CMK (cell line): ENCODE measurements around the gene CPLX1.
"Not testable (repeated sequence)": the region's sequence is repeated elsewhere in the genome, so short reads cannot be mapped to it uniquely, and the experiment has no call there.

Experiments used
- DNase-seq: peaks from one replicate; pipeline ENCODE4 v3.0.0-alpha.2; 2010; ENCODE audit warnings: low read depth

Gene CPLX1

DNA sequence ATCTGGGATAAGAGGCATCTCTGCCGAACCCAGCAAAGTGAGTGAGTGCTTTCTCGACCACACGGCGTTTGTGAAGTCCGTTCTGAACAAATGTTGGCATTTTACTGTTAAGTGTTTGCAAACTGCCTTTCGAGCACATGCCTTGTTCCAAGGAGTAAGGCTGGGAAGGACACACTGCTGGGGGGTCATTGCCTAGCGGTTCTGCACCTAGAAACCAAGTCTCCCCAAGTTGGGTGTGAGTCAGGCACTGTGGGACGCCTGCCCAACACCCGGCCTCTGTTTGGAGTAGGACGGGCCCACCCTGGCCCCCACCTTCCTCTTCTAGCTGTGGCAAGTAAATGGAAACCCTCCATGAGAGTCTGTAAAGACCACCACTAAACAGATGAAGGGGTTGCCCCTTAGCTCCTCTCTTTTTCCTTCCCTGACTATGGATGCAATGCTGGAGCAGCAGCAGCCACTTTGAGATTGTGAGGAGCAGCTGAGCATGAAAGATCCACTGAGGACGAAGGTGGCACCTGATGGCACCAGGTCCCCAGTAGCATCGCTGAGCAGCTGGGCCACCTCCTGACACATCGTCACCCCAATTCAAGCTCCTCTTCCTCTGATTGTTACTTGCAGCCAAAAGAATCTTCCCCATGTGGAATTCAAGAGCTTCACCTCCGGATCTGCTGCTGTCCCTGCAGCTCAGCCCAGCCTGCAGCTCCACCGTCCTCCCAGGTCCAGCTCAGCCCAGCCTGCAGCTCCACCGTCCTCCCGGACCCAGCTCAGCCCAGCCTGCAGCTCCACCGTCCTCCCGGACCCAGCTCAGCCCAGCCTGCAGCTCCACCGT lies 6.3 kb downstream of the CPLX1 start:
- no peak for DNase-seq

DNA sequence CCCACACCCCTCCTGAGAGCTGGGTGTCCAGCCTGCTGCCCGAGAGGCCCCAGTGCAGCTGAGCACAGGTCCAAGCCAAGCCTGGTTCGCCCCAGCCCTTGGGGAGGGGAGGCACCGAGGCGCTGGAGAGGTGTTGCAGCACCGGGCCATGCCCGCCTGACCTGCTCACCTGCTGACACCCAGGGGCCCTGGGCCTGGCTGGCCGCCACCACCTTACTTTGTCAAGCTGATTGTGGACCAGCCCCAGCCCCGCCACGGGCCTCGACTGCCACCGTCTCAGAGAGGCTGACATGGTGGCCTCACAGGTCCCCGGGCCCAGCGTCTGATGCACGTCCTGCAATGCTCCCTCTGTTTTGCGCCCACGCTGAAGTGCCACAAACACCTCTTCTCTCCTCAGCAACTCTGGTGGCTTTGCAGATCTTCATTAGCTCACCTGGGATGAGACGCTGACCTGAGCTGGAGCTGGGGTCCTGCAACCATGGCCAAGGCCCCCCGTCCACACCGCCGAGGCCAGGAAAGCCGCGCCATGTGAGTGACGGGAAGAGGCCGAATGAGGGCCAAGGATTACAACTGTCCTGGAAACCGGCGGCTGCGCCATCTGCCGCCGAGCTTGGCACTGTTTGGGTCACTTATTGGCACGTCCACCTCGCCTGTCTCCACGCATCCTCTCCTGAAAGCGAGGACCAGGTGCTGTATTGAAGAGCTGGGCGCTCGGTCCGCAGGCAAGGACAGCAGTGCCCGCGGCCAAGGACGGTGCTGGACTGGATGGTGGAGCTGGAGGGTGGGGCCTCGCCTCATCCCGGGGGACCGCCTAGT lies 7.6 kb downstream of the CPLX1 start:
- no peak for DNase-seq

DNA sequence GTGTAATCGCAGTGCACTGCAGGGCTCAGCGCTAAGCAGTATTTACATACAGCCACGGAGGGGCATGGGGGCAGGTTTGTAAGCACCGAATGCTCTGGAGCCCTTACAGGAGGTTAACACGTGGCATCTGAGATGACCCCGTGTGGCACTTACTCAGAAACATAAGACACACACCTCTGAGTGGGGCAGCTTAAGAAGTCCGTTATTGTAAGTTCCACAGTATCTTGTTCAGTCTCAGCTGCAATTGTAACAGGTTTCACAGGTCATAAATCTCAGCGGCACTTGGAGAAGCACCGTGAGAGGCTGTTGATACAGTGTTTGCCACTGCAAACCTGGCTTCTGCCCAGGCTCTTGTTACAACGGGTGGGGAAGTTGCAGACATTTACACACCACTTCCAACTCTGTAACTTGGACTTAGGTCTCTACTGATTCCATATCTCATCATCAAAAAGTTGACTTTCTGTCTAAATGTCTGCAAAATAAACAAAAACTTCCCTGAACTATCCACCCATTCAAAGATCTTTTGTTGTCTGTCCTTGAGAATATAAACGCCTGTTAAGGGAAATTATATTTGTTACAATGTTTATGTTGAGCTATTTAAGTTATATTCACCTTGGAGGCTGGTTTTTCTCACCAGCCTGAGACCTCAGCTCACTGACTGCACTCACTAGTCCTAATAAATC lies 10.3 kb downstream of the CPLX1 start:
- DNase-seq: no peak

DNA sequence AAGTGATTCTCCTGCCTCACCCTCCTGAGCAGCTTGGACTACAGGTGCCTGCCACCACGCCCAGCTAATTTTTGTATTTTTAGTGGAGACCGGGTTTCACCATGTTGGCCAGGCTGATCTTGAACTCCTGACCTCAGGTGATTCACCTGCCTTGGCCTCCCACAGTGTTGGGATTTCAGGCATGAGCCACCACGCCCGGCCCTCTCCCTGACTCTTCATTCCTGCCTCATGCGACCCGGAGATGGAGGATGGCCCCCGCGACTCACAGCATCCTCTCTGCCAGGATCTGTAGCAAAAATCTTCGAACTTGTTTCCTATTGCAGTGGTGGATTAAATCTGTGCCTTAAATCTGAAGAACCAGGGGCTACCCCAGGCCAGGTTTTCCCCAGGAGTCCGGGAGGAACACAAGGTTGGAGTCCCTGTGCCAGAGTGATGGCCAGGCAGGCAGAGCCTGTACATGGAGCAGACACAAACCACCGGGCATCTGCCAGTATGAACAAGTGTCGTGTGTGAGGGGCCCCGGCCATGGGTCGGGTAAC lies 11.5 kb downstream of the CPLX1 start:
- DNase-seq: no peak

DNA sequence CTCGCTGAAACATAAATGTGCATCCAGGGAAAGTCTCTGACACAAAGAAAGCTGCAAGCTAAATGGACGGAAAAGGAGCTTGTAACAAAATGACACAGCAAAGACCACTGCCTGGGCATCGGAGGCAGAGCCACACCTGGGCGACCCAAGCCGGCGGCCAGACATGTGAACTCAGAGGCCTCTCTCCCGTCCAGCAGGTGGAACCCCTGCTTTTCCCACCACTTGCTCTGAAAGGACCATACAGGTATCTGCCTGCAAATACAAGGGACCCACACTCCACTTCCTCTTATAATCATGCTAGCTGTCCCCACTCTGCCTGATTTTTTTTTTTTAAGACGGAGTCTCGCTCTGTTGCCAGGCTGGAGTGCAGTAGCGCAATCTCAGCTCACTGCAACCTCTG lies 12.0 kb downstream of the CPLX1 start:
- DNase-seq: no peak

DNA sequence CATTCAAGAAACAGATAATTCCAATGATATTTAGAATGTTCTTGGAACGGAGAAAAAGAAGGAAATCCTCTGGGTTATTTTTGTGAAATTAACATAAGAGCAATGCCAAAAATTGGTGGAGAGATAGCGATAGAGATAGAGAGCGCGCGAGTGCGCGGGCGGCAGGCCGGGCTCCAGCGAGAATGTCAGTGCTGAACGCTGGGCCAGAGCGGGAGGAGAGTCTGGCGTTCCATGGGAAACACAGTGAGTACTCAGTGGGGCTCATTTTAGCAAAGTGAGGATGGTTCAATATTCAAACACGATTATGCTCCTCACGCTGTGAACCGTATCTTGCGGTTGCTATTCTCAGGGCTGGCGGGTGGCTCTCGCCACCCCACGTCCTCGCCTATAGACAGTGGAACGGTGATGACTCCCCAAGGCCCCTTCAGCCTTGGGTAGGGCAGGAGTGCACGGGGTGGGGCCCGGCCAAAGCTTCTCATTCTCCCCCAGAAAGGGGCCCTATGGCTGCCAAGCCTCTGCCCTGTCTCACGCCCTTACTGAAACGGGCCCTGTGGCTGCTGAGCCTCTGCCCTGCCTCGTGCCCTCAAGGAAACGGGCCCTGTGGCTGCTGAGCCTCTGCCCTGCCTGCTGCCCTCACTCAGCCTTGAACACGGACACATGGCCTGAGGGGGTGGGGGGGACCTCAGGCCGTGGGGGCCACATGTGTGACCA lies 16.9 kb downstream of the CPLX1 start:
- DNase-seq: no peak

DNA sequence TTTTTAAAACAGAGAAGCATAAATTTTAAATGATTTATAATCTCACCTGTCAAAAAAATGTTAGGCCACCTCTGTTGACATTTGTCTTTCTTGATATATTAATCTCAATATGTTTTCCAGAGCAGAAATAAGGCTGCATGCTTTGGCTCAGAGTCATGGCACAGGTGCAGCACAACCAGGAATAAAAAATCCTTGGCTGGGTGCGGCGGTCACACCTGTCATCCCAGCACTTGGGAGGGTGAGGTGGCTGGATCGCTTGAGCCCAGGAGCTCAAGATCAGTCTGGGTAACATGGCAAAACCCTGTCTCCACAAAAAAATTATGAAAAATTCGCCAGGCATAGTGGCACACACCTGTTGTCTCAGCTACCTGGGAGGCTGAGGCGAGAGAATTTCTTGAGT lies 18.1 kb downstream of the CPLX1 start:
- DNase-seq: no peak

DNA sequence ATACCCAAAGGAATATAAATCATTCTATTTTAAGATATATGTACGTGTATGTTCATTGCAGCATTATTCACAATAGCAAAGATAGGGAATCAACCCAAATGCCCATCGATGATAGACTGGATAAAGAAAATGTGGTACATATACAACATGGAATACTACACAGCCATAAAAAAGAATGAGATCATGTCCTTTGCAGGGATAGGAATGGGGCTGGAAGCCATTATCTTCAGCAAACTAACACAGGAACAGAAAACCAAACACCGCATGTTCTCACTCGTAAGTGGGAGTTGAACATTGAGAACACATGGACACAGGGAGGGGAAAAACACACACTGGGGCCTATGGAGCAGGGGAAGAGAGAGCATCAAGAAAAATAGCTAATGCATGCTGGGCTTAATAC lies 18.9 kb downstream of the CPLX1 start:
- not testable (repeated sequence) for DNase-seq

DNA sequence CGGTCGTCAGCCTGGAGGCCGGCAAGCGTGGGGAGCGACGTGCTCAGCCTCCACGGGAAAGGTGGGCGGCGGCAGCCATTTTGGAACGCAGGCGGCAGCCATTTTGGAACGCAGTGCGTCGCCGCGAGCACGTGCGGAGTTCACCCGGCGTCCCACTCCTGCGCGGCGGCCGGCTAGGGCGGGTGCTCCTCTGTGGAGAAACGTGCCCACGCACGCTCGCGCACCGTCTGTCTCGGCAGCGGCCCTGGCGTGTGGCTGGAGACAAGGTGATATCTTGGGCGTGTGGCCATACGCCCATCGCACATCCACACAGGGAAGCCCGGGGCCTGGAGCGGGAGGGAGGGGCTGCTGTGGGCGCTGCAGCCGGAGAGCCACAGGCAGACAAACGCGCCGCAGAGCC lies 21.1 kb downstream of the CPLX1 start:
- DNase-seq: no peak

DNA sequence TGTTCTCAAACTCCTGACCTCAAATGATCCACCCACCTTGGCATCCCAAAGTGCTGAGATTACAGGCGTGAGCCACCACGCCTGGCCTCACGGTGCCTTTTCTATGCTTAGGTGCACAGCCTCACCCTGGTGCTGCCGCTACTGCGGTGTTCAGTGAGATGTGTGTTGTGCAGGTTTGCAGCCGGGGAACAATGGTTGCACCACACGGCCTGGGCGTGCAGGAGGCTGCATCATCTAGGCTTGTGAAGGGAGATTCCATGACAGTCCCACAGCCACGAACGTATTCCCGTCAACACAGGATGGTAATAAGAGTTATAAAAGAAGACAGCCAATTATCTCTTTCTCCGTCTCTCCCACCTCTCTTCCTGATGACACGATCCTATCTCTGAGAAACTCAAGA lies 22.0 kb downstream of the CPLX1 start:
- no peak for DNase-seq

DNA sequence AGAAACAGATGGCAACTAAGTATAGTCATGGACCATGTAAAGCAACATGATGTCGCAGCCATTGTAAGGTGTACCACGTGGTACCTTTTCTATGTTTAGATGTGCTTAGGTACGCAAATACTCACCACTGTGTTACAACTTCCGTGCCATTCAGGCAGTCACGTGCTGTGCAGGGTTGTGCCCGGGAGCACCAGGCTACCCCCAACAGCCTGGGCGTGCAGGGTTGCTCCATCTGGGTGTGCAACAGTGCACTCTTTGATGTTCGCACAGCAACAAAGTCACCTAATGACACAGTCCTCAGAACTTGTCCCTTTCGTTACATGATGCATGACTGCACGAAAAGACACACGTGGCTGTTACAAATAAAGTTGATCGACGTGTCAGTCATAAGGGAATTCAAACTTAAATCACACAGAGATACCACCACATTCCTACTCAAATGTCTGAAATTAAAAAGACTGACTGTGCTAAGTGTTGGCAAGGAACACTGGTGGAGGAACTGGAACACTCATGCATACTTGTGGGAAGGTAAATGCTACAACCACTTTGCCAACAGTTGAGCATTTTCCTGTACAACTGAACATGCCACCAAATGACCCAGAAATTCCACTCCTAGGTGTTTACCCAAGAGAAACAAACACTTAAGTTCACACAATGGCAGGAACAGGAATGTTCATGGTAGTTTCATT lies 24.3 kb downstream of the CPLX1 start:
- DNase-seq: no peak

DNA sequence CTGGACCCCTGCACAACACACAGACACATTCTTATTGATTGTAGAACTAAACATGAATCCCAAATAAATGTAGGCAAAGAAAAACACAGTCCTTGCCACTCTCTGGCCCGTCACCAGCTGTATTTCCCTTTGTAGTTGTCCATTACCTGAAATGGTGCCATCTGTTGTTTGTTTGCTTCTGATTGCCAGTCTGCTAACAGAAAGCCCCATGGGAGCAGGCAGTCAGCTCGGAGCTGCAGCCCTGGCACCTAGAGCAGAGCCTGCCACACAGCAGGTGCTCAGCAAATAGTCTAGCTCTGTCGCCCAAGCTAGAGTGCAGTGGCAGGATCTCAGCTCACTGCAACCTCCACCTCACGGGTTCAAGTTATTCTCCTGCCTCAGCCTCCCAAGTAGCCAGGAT lies 28.9 kb downstream of the CPLX1 start:
- DNase-seq: no peak

DNA sequence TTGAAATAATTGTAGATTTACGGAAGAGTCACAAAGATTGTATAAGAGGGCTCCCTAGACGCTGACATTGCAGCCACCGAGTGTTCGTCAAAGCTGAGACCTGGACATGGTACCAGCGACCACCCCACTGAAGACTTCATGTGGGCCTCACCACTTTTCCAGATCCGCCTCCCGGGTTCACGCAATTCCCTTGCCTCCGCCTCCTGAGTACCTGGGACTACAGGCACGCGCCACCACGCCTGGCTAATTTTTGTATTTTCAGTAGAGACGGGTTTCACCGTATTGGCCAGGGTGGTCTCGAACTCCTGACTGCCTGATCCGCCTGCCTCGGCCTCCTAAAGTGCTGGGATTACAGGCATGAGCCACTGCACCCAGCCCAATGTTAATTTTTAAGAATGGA lies 29.7 kb downstream of the CPLX1 start:
- DNase-seq: no peak

DNA sequence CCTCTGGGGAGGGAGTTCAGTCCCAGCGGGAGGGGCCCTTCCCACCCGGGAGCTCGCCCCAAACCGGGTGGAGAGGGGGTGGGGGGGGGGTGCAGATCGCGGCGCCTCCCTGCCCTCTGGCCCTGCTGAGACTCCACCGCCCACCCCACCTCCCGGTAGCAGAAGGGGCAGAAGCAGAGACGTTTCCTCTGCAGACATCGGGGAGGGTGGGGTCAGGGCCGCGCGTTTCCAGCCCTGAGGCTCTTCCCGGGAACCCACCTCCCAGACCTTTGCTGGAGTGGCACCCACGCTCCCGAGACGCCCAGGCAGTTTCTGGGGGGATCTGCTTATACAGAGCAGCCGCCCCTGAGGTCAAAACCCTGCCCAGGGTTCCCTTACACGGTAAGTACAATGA lies 30.2 kb downstream of the CPLX1 start:
- DNase-seq: no peak

DNA sequence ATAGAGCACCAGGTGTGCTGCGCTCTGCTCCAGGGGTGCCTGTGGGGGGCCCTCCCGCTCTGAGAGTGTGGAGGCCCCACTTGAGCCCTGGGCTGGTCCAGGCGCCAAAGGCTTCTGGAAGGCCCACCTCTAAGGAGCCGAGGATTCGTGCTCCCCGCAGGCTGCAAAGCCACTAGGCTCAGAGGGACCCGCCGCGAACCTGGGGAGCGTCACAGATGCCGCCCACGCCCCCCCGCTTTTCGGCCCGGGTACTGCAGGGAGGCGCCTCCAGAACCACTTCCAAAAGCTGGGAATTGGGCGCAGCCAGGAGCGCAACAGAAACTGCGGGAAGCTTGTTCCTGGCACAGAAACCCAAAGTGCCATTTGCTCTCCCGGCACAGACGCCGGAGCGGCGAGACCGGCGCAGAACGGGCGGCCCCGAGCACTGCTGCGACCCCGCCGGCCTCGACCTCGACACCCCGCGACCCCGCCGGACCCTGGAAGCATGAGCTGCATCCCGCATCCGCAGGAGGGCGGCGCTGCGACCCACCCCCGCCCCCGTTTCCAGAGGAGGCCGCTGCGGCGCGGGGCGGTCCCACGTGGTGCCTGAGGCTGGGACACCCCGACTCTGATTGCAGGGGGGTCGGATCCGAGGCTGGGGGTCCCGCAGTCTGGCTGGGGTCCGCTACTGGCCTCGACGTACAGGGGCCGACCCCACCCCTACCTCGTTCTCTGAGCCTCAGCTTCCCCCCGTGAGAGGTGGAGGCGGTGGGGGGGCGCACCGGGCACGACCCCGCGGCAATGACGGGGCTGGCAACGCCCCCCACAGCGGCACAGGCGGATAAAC lies 30.8 kb downstream of the CPLX1 start:
- DNase-seq: no peak

DNA sequence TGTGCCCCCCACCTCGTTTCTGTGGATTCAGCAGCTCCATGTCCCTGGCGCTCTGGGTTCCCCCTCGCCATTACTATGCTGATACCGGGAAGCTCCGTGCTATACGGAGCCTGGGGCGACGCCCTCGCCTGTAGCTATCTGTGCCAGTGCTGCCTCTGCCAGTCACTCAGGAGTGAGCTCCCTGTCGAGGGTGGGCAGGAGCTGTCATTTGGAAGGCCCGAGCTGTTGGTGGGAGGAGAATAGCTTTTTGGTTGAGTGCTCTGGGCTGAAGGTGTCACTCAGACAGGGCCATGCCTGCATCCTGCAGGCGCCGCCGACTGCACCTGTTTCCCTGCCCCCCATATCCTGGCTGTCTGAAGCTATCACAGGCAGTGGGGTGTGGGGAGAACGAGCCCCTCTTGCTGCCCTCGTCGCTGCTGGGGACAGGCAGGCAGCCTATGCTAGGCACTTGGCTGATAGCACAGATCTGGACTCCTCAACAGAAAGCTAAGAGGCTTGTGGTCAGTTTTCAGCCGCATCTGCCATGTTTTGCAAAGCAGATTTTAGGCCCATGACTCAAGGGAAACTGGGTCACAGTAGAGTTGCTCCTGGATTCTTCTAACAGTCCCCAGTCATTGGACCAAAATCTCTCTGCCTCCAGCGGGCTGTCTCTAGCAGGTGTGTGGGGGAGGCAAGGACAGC lies 31.8 kb downstream of the CPLX1 start:
- DNase-seq: no peak

DNA sequence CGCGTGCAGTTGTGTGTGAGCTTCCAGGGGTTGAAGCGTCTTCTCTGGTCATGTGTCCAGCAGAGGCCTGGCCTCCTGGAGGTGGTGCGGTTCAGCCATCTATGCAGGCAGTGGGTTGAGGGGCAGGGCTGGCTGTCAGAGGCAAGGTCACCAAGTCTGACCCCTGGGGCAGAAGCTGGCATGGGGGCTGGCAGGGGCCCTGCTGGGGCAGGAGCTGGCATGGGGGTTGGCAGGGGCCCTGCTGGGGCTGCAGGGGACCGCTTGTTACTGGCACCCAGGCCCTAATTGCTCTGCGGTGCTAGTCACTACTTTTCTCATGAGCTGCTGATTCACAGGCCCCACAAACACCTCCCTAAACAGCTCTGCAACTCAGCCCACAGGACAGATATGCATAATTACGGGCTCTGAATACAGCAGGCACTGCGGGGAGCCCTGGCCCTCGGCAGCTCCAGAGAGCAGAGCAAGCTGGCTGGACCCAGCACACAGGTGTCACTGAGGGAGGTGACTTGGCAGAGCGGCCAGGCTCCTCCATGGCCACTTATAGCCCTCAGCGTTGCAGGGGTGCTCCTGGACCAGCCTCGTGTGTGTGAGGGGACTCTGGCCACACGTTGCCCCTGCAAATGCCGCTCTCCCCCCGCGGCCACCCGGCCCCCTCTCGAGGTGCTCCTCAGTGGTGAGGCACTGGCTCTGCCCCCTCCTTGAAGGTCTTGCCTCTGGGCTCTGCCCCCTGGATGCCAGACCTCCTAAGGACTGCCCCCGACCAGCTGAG lies 32.7 kb downstream of the CPLX1 start:
- DNase-seq: no peak

DNA sequence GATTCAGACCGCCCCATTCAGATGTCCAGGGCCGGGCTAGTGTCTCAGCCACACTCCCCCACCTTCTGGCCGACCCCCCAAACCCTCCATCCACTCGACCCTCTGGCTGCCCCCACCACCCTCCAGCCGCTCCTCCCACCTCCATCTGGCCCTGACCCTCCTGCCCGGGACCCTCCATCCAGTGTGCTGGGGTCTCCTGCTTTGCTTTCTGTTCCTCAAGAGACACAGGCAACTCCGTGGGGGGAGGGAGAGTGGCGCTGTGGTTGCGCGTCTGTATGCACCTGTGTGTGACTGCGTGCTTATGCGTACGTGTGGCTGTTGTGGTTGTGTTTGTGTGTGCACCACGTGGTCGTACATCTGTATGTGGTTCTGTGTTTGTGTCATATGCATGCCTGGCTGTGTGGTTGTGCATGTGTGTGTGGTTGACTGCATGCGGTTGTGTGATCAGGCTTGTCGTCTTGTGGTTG lies 33.3 kb downstream of the CPLX1 start:
- no peak for DNase-seq
